Prostate gland (tissue), 2 donors: ENCODE results near the gene C2orf69. TPM values are rescaled to one million over a fixed set of nuclear protein-coding genes. Genes with fewer than 3 reads are reported as not detected.

Source experiments
- DNase-seq: peaks from one replicate; pipeline ENCODE4 v3.0.0-alpha.2; 2019; ENCODE audit warnings: low spot score
- H3K27ac ChIP-seq, 2 donors: fragments of 200-600 bp; sonication (generic); 2 replicates each; pipeline ENCODE4 v1.5.1; 2017 to 2019
- H3K27me3 ChIP-seq: fragments of 200-600 bp; sonication (generic); replicated peaks from 2 replicates; pipeline ENCODE4 v1.5.1; 2019; ENCODE audit not compliant: insufficient read depth
- H3K36me3 ChIP-seq, 2 donors: fragments of 200-600 bp; sonication (generic); 1 replicate in 1 of 2; 2 replicates in 1 of 2; pipeline versions ENCODE4 v1.5.1 to v1.8.1; 2017 to 2019
- H3K4me1 ChIP-seq: fragments of 200-600 bp; sonication (generic); replicated peaks from 2 replicates; pipeline ENCODE4 v1.5.1; 2019
- H3K4me3 ChIP-seq, 2 donors: fragments of 200-600 bp; sonication (generic); 2 replicates each; pipeline ENCODE4 v1.5.1; 2017 to 2019
- H3K9me3 ChIP-seq: fragments of 200-600 bp; sonication (generic); 2 replicates; pipeline ENCODE4 v1.5.1; 2017
- POLR2A ChIP-seq: fragments of 450-650 bp; IDR thresholded peaks from one replicate; pipeline ENCODE4 v1.6.1; 2016; ENCODE audit warnings: antibody characterized with exemption, mild to moderate bottlenecking
- POLR2AphosphoS5 ChIP-seq: sonication (generic); formaldehyde crosslinking; IDR thresholded peaks from one replicate; pipeline ENCODE4 v1.6.1; 2017; ENCODE audit warnings: antibody characterized with exemption
- WGBS: methylation state at CpG from one replicate; pipeline ENCODE4 v1.1.5; 2018; 5-methylcytosine and 5-hydroxymethylcytosine counted together
- intact Hi-C: fragments of 100-400 bp; cut with DNase I; formaldehyde crosslinking; loops from one replicate; pipeline ENCODE4 v1.14.2; 2022
- total RNA-seq, 2 donors: library from RNA; depleted of rRNA; stranded (reverse); fragments of >200 nt; gene quantifications; one replicate each; pipeline ENCODE4 v1.1.0, GENCODE V29; 2016
- TF ChIP-seq, protein P1 (sequence below), 4 experiments: fragments of 200-600 bp in 2 of 4; fragments of 450-650 bp in 2 of 4; sonication (generic) in 2 of 4; IDR thresholded peaks; 1 replicate in 3 of 4; 2 replicates in 1 of 4; pipeline ENCODE4 v1.5.1; 2016 to 2019; ENCODE audit warnings: antibody characterized with exemption in 4 of 4, mild to moderate bottlenecking in 2 of 4, moderate library complexity in 2 of 4

The C2orf69 gene
- total RNA-seq, 2 donors from 2014 or later, result 9.5 to 12.8 TPM

DNA sequence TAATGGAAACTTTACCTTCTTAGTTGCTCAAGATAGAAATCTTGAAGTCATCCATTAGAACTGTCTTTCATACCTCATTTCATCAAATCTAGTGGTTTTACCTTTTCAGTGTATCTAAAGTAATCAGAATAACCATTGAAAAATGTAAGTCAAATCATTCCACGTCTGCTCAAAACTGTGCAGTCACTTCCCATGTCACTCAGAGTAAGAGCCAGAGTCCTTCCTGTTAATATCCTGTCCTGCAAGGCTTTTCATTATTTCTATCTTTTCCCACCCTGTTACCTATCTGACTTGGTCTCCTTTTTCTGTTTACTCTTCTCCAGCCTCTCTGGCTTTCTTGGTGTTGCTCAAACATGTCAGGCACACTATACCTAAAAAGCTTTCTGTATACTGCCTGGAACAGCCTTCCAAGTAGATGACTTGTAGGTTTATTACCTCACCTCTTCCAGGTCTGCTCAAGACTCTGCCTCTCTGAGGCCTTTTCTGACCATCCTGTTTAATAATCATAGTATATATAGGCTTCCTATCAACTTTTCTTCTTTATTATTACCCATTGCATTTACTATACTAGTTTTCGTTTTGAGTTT is 3.4 kb downstream of the C2orf69 start:
- Histone ChIP-seq H3K27me3 (no peaks in the 10 kb centered on the region), H3K4me1 (peaks cover 9% of the 10 kb centered on the region), H3K27ac (no peak overlapping the region), H3K9me3 (no peaks in the 10 kb centered on the region), H3K4me3 (no peak overlapping the region), H3K36me3 (no peaks in the 10 kb centered on the region)
- DNase-seq, result no peak
- no peak for TF ChIP-seq POLR2A
- TF ChIP-seq, protein P1, sequence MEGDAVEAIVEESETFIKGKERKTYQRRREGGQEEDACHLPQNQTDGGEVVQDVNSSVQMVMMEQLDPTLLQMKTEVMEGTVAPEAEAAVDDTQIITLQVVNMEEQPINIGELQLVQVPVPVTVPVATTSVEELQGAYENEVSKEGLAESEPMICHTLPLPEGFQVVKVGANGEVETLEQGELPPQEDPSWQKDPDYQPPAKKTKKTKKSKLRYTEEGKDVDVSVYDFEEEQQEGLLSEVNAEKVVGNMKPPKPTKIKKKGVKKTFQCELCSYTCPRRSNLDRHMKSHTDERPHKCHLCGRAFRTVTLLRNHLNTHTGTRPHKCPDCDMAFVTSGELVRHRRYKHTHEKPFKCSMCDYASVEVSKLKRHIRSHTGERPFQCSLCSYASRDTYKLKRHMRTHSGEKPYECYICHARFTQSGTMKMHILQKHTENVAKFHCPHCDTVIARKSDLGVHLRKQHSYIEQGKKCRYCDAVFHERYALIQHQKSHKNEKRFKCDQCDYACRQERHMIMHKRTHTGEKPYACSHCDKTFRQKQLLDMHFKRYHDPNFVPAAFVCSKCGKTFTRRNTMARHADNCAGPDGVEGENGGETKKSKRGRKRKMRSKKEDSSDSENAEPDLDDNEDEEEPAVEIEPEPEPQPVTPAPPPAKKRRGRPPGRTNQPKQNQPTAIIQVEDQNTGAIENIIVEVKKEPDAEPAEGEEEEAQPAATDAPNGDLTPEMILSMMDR (IDR thresholded peaks at IDR 0.05), result no peak
- no peak for TF ChIP-seq POLR2AphosphoS5
- intact Hi-C loops, result no loop called here
- 56% methylated on average over 2 of the region's 2 CpGs for WGBS

DNA sequence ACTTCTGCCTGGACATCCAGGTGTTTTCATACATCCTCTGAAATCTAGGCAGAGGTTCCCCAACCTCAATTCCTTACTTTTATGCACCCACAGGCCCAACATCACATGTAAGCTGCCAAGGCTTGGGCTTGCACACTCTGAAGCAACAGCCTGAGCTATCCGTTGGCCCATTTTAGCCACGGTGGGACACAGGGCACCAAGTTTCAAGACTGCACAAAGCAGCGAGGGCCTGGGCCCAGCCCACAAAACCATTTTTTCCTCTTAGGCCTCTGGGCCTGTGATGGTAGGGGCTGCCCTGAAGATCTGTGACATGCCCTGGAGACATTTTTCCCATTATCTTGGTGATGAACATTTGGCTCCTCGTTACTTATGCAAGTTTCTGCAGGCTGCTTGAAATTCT is 5.9 kb downstream of the C2orf69 start:
- H3K36me3 ChIP-seq, result no peaks in the 10 kb centered on the region
- no peaks in the 10 kb centered on the region for H3K27me3 ChIP-seq
- TF ChIP-seq, protein P1 (IDR thresholded peaks at IDR 0.05), result no peak
- no peak for TF ChIP-seq POLR2A
- DNase-seq, result no peak
- intact Hi-C loops, result no loop called here
- no peak overlapping the region for H3K27ac ChIP-seq
- H3K4me3 ChIP-seq, result no peak overlapping the region
- no peaks in the 10 kb centered on the region for H3K9me3 ChIP-seq
- H3K4me1 ChIP-seq, result peaks cover 6% of the 10 kb centered on the region
- 99% methylated on average over 4 of the region's 4 CpGs for WGBS

DNA sequence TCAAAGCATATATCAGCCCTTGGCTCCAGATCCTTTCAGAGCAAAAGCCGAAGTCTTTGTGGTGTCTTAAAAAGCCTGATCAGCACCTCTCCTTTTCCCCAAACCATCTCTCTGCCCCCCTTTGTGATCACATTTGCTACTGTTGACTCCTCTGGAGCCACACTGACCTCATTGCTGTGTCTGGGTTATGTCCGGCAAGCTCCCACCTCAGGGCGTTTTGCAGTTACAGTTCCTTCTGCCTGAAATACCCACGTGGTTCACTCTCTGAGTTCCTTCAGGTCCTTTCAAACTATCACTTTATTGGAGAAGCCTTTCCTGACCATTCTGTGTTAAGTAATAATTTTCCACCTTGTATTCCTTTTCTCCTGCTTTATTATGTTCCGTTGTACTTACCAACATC is 11.8 kb downstream of the C2orf69 start:
- H3K27me3 ChIP-seq, result no peaks in the 10 kb centered on the region
- intact Hi-C loops, result no loop called here
- no peaks in the 10 kb centered on the region for H3K36me3 ChIP-seq
- H3K4me3 ChIP-seq, result no peak overlapping the region
- H3K4me1 ChIP-seq, result no peaks in the 10 kb centered on the region
- WGBS, result 71% methylated on average over 5 of the region's 5 CpGs
- no peaks in the 10 kb centered on the region for H3K9me3 ChIP-seq
- DNase-seq, result no peak
- TF ChIP-seq, protein P1 (IDR thresholded peaks at IDR 0.05), result no peak
- TF ChIP-seq POLR2AphosphoS5 (no peak), POLR2A (no peak)
- no peak overlapping the region for H3K27ac ChIP-seq

DNA sequence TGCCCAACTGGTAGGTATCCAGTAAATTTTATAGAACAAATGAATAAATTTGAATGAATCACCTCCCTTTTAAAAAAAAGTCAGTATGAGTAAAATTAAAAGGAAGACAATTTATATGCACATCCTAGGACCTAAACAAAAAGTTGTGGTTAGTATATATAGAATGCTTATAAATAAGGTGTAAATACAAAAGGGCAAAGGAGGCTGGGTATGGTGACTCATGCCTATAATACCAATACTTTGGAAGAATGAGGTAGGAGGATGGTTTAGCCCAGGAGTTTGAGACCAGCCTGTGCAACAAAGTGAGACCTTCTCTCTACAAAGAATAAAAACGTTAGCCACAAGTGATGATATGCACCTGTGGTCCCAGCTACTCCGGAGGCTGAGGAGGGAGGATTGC is 12.8 kb downstream of the C2orf69 start:
- Histone ChIP-seq H3K9me3 (no peaks in the 10 kb centered on the region), H3K27ac (no peak overlapping the region), H3K27me3 (no peaks in the 10 kb centered on the region), H3K4me1 (no peaks in the 10 kb centered on the region), H3K4me3 (no peak overlapping the region), H3K36me3 (no peaks in the 10 kb centered on the region)
- TF ChIP-seq, protein P1 (IDR thresholded peaks at IDR 0.05), result no peak
- TF ChIP-seq POLR2AphosphoS5 (no peak), POLR2A (no peak)
- DNase-seq, result no peak
- WGBS, result 77% methylated on average over 2 of the region's 2 CpGs
- intact Hi-C loops, result no loop called here

DNA sequence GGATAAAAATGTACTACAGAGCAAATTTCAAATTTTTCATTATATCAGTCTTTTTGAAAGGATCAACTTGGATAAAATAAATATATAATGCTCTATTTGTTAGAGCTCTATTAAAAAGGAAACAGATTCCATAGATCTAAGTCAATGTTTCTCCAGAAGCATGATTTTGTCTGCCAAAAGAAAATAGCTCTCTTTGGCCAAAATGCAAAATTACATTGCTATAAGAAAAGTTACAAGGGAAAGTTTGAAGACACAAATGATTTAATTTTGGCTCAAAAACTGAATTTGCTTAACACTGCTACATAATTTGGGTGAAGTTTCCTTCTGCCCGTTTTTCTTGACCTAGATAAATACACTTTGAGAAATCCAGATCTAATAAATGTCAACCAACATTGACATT is 15.7 kb downstream of the C2orf69 start:
- no peak for DNase-seq
- TF ChIP-seq POLR2AphosphoS5, result no peak
- H3K27ac ChIP-seq, result no peak overlapping the region
- no peak overlapping the region for H3K4me3 ChIP-seq
- 16% methylated on average over 1 of the region's 1 CpG for WGBS
- intact Hi-C loops, result no loop called here
- no peaks in the 10 kb centered on the region for H3K4me1 ChIP-seq
- H3K27me3 ChIP-seq, result no peaks in the 10 kb centered on the region
- H3K36me3 ChIP-seq, result no peaks in the 10 kb centered on the region
- H3K9me3 ChIP-seq, result no peaks in the 10 kb centered on the region
